NCI-H1417 treated with DMSO at 0.1 percent for 48 hours (cell line): ENCODE measurements around the gene TNS1.

Experiments used
- DNase-seq: peaks from one replicate; lab custom pipeline; 2025; lab: John Stamatoyannopoulos, UW

TNS1 gene

DNA sequence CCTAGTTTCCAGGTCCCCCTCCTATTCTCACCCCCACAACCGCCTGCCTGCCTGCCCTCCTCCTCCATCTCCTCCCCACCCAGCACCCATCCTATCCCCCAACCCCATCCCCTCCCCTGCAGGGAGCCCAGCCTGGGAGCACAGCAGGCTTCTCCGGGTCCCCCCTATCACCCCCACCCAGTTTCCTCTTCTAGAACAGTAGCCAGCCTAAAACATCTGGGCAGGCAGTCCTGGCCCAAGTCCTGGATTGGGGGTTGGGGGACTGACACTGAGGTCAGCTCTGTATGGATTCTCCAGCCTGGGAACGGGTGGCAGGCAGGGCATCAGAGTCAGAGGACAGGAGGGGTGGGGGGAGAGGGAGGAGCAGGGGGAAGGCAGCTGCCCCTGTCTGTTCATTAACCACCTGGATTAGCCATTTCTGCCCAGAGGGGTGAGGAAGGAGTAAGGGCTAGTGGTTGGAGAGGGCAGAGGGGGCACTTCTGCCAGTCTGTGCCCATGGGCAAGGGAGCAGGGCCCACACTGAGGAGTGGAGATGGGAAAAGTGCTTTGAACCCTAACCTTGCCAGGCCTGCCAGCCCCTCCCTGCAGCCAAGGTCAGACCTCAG is 60.0 kb downstream of the TNS1 start:
- DNase-seq, result no peak

GRCh38 chr2:217941886-217942728 is 60.7 kb downstream of the TNS1 start:
- no peak for DNase-seq

GRCh38 chr2:217941339-217941738 is 61.5 kb downstream of the TNS1 start:
- no peak for DNase-seq

- DNase-seq, result no peak
These were observed 62.3 kb downstream of the TNS1 start for GRCh38 chr2:217940261-217941220.

GRCh38 chr2:217939629-217940245 is 63.1 kb downstream of the TNS1 start:
- DNase-seq, result no peak

- DNase-seq, result no peak
These were observed 63.6 kb downstream of the TNS1 start for GRCh38 chr2:217939220-217939619.

- no peak for DNase-seq
These were observed 64.8 kb downstream of the TNS1 start for GRCh38 chr2:217938036-217938435.

DNA sequence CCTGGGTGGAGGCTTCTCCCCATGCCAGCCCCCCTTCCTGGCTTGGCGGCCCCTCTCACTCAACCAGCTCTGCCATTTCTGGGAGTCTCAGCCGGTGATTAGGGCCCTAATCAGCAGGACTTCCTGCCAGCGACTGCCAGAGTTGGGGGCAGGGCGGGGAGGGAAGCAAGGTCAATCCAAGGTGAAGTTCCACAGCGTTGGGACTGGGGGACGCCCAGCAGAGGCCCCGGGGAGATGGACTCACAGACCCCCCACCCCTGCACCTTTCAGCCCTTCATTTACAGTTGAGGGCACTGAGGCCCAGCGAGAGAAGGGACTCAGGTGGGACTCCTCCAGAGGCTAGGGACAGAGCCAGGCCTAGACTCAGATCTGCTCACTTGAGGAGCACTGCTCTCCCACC is 65.3 kb downstream of the TNS1 start:
- DNase-seq, result no peak

DNA sequence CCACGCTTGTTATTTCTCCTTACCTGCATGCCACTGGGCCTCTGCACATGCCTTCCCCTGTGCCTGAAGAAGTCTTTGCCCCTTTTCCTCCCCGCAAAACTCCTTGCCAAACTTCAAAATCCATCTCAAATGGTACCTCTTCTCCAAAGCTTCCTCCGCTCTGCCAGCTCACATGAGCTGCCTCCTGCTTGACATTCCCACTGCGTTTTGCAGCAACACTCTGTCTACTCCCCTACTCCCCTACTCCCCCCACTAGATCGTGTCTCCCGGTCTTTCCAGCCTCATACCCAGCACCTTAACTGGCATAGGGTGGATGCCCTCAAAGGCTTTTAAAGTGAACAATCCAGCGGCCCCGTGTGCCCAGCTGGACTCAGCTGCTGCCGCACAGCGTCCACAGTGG is 65.8 kb downstream of the TNS1 start:
- DNase-seq, result no peak

GRCh38 chr2:217935901-217936684 is 66.7 kb downstream of the TNS1 start:
- DNase-seq, result no peak

DNA sequence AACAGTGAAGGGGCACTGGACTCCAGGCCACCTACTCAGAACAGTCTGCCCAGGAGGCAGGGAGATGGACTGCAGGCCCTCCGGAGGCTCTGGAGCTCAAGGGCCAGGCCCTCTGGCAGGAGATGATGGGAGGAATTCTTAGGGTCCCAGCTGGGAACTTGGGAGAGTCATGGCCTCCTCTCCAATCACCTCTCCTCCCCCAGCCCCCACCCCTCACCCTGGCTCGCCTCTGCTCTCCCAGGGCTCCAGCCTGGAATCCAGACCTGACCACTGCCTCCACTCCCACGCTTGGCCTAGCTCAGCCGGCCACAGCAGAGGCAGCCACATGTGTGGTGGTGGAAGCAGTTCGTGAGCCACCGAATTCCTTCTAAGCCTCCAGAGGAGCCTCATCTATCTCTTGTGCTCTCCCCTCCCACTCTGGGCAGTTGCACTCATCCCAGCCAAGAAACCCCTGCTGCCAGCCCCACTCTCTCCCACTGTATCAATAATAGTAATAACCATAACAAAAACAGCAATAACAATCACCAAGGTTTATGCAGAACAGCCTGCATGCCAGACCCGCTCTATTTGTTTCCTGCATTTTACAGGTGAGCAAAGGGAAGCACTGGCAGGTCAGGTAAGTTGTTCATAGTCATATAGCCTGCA is 67.4 kb downstream of the TNS1 start:
- DNase-seq, result no peak

DNA sequence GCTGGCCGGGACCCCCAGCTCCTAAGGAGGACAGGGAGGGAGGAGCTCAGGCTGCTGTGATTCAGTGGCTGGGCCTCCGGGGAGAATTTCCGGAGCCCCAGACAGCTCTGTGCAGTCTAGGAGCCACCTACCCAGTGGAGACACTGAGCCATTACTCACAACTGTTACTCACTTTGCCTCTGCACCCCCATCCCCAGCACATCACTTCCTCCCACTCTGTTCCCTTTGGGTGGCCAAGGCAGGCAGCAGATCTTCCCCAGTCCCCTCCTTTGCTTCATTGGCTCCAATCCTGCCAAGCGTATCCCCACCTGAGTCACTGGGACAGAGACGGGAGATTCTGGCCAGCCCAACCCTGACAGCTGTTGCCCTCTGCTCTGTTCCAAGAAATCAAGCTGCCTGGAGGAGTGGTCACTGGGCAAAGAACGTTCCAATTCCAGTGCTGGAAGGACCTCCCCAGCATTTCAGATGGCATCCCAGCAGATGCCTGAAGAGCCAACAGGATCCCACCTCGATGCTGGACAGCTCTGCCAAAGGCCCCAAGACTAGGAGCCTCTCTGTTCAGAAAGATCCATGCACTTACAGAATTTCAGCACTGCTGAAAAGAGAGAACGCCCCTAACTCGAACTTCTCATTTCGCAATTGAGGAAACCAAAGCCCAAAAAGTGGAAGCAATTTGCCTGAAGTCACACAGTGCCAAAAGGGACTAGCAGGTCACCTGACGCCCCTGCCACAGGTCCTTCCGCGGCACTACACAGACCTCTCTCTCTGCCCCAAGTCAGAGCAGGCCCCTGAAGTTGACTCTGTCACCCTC is 68.3 kb downstream of the TNS1 start:
- no peak for DNase-seq

DNA sequence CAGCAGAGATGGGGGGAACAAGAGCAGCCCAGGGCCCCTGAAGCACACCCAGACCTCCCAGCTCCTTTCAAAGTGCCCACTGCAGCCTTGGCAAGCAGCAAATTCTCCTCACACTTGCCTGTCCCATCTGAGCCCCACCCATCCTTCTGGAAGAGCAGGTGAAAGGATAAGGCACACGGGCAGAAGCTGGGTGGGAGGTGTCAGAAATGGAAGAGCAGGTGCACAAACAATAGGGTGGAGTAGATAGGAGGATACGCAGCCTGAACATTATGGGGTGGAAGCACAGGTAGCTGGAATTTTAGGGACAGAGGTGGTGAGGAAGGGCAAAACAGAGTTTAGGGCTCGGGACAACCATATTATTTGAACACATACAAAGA is 69.2 kb downstream of the TNS1 start:
- peak; percentile 6 for DNase-seq

GRCh38 chr2:217932803-217933616 is 69.8 kb downstream of the TNS1 start:
- no peak for DNase-seq

- DNase-seq, result no peak
These were observed 70.8 kb downstream of the TNS1 start for GRCh38 chr2:217931846-217932560.

- DNase-seq, result no peak
These were observed 71.8 kb downstream of the TNS1 start for GRCh38 chr2:217930761-217931563.
